ENCODE data around the gene KRT75.

Gene KRT75

GRCh38 chr12:52396656-52397055 is 37.5 kb downstream of the KRT75 start:
- H3K4me2 ChIP-seq (ENCODE audit: insufficient read depth, low read length) = no peak overlapping the region
- H3K4me3 ChIP-seq (ENCODE audit: low read depth in 1 of 2, low read length in 2 of 2) = no peak overlapping the region
- no peaks in the 10 kb centered on the region for H3K4me1 ChIP-seq (ENCODE audit: insufficient read depth, low read length)
- H3K9ac ChIP-seq (ENCODE audit: low read depth, low read length) = no peak overlapping the region
- H2AFZ ChIP-seq (ENCODE audit: low read depth, low read length) = no peak overlapping the region
- no peaks in the 10 kb centered on the region for H3K79me2 ChIP-seq (ENCODE audit: insufficient read depth, low read length)
- no peak overlapping the region for H3K27ac ChIP-seq (ENCODE audit: low read length)
- DNase-seq (no peak), ATAC-seq (ENCODE audit: insufficient read depth, low read depth) (no peak)
- no peak for TF ChIP-seq CTCF (IDR thresholded peaks at IDR 0.05; ENCODE audit: borderline replicate concordance, extremely low read depth, low read length, poor library complexity, severe bottlenecking)
- no peak for TF ChIP-seq EZH2 (IDR thresholded peaks at IDR 0.05; ENCODE audit: borderline replicate concordance, low read depth, low read length, severe bottlenecking)
- H4K20me1 ChIP-seq (ENCODE audit: insufficient read depth, low read length) = no peaks in the 10 kb centered on the region
- H3K36me3 ChIP-seq (ENCODE audit: insufficient read depth, low read length) = no peaks in the 10 kb centered on the region
- no peaks in the 10 kb centered on the region for H3K9me3 ChIP-seq (ENCODE audit: insufficient read depth, low read length, severe bottlenecking)
- peaks cover 4% of the 10 kb centered on the region for H3K27me3 ChIP-seq (ENCODE audit: insufficient read depth, low read length, poor library complexity)

GRCh38 chr12:52395761-52396434 is 38.3 kb downstream of the KRT75 start:
- ATAC-seq (ENCODE audit: insufficient read depth, low read depth) (no peak), DNase-seq (no peak)
- H3K9me3 ChIP-seq (ENCODE audit: insufficient read depth, low read length, severe bottlenecking) = no peaks in the 10 kb centered on the region
- no peaks in the 10 kb centered on the region for H3K79me2 ChIP-seq (ENCODE audit: insufficient read depth, low read length)
- no peaks in the 10 kb centered on the region for H3K36me3 ChIP-seq (ENCODE audit: insufficient read depth, low read length)
- H2AFZ ChIP-seq (ENCODE audit: low read depth, low read length) = no peak overlapping the region
- H3K27me3 ChIP-seq (ENCODE audit: insufficient read depth, low read length, poor library complexity) = peaks cover 4% of the 10 kb centered on the region
- TF ChIP-seq CTCF (IDR thresholded peaks at IDR 0.05; ENCODE audit: borderline replicate concordance, extremely low read depth, low read length, poor library complexity, severe bottlenecking) = no peak
- no peak for TF ChIP-seq EZH2 (IDR thresholded peaks at IDR 0.05; ENCODE audit: borderline replicate concordance, low read depth, low read length, severe bottlenecking)
- H3K27ac ChIP-seq (ENCODE audit: low read length) = no peak overlapping the region
- H4K20me1 ChIP-seq (ENCODE audit: insufficient read depth, low read length) = no peaks in the 10 kb centered on the region
- no peaks in the 10 kb centered on the region for H3K4me1 ChIP-seq (ENCODE audit: insufficient read depth, low read length)
- H3K4me2 ChIP-seq (ENCODE audit: insufficient read depth, low read length) = no peak overlapping the region
- H3K9ac ChIP-seq (ENCODE audit: low read depth, low read length) = no peak overlapping the region
- H3K4me3 ChIP-seq (ENCODE audit: low read depth in 1 of 2, low read length in 2 of 2) = no peak overlapping the region

GRCh38 chr12:52394836-52395405 is 39.2 kb downstream of the KRT75 start:
- Histone ChIP-seq H3K4me2 (ENCODE audit: insufficient read depth, low read length) (no peak overlapping the region), H2AFZ (ENCODE audit: low read depth, low read length) (no peak overlapping the region), H3K9me3 (ENCODE audit: insufficient read depth, low read length, severe bottlenecking) (no peaks in the 10 kb centered on the region), H3K4me1 (ENCODE audit: insufficient read depth, low read length) (no peaks in the 10 kb centered on the region), H3K36me3 (ENCODE audit: insufficient read depth, low read length) (no peaks in the 10 kb centered on the region), H3K9ac (ENCODE audit: low read depth, low read length) (no peak overlapping the region), H3K4me3 (ENCODE audit: low read depth in 1 of 2, low read length in 2 of 2) (no peak overlapping the region), H3K27ac (ENCODE audit: low read length) (no peak overlapping the region), H3K79me2 (ENCODE audit: insufficient read depth, low read length) (no peaks in the 10 kb centered on the region), H3K27me3 (ENCODE audit: insufficient read depth, low read length, poor library complexity) (peaks cover 5% of the 10 kb centered on the region), H4K20me1 (ENCODE audit: insufficient read depth, low read length) (peaks cover under 1% of the 10 kb centered on the region; the same call in 1 of the 2 replicates)
- DNase-seq (no peak), ATAC-seq (ENCODE audit: insufficient read depth, low read depth) (no peak)
- TF ChIP-seq CTCF (IDR thresholded peaks at IDR 0.05; ENCODE audit: borderline replicate concordance, extremely low read depth, low read length, poor library complexity, severe bottlenecking) = no peak
- no peak for TF ChIP-seq EZH2 (IDR thresholded peaks at IDR 0.05; ENCODE audit: borderline replicate concordance, low read depth, low read length, severe bottlenecking)
